ENCODE data around the gene SLC7A5. TPM values are rescaled to one million over a fixed set of nuclear protein-coding genes. Genes with fewer than 3 reads are reported as not detected.

The SLC7A5 gene
- total and polyA plus RNA-seq, 2 of the 13 experiments (the other 11 are each of a cell fraction or from before 2014, with no cell fraction given), result 79.6 to 155 TPM

- TF ChIP-seq ZNF101 (CRISPR knock-in tag; IDR thresholded peaks at IDR 0.05; ENCODE audit: borderline replicate concordance, low read depth) (no peak), MATR3 (CRISPR knock-in tag; IDR thresholded peaks at IDR 0.05) (no peak), ZNF570 (CRISPR knock-in tag; IDR thresholded peaks at IDR 0.05; ENCODE audit: borderline replicate concordance) (no peak), ZNF281 (CRISPR knock-in tag; IDR thresholded peaks at IDR 0.05; ENCODE audit: borderline replicate concordance) (no peak), GRHL1 (CRISPR knock-in tag; conservative IDR thresholded peaks at IDR 0.05) (no peak), REL (CRISPR knock-in tag; conservative IDR thresholded peaks at IDR 0.05) (0 out of 2 replicates have a peak, but pooled peaks have one; percentile 29), ZNF792 (CRISPR knock-in tag; IDR thresholded peaks at IDR 0.05) (no peak), RARA (CRISPR knock-in tag; IDR thresholded peaks at IDR 0.05) (no peak), ZNF572 (CRISPR knock-in tag; IDR thresholded peaks at IDR 0.05) (peak; percentile 72; the same call in 1 of the 2 replicates), ZBTB26 (CRISPR knock-in tag; IDR thresholded peaks at IDR 0.05; ENCODE audit: borderline replicate concordance) (no peak), MXD4 (CRISPR knock-in tag; IDR thresholded peaks at IDR 0.05) (no peak), HMGXB4 (CRISPR knock-in tag; IDR thresholded peaks at IDR 0.05; ENCODE audit: borderline replicate concordance in 1 of 2, low read depth in 1 of 2) (no peak), ZNF678 (CRISPR knock-in tag; IDR thresholded peaks at IDR 0.05) (no peak), HNF4A (CRISPR knock-in tag; IDR thresholded peaks at IDR 0.05) (0 out of 2 replicates have a peak, but pooled peaks have one; percentile 24), ZNF205 (CRISPR knock-in tag; IDR thresholded peaks at IDR 0.05) (no peak), LBX2 (CRISPR knock-in tag; IDR thresholded peaks at IDR 0.05; ENCODE audit: borderline replicate concordance) (0 out of 2 replicates have a peak, but pooled peaks have one; percentile 2), AKAP8 (CRISPR knock-in tag; IDR thresholded peaks at IDR 0.05) (0 out of 2 replicates have a peak, but pooled peaks have one; percentile 23), ZFP36L1 (CRISPR knock-in tag; IDR thresholded peaks at IDR 0.05) (no peak)
These were observed 27.7 kb downstream of the SLC7A5 start (continued) for GRCh38 chr16:87841340-87842208.
